ENCODE data around the gene THRA.
"Not testable (repeated sequence)": the region's sequence is repeated elsewhere in the genome, so short reads cannot be mapped to it uniquely, and the experiment has no call there.

THRA gene

GRCh38 chr17:40113110-40113906 is 50.5 kb downstream of the THRA start:
- peak; percentile 67 to 95 (median 88) for DNase-seq

DNA sequence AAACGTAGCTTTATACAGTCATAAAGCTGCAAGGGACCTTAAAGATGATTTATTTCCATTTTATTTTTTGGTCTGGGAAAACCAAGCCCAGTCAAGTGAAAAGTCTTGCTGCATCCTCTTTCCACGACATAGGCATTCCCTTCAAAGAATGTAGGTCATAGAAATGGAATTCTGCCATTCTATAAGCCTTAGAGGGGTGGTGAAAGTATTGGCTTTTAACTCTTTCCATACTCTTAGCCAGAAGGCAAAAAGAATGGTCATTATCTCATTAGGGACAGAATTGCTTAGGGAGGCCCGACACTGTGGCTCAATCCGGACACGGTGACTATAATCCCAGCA is 51.1 kb downstream of the THRA start:
- DNase-seq, result no peak

DNA sequence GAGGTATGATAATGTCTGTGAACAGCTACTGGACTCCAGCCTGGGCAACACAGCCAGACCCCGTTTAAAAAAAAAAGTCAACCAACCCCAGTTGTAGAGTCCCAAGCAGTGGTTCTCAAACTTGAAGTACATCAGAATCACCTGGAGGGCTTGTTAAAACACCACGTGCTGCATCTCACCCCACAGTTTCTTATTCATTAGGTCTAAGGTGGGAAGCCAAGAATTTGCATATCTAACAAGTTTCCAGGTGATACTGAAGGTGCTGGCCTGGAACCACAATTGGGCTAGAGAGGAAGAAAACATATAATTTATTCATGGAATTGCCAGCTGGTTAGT is 52.3 kb downstream of the THRA start:
- no peak for DNase-seq

- peak; percentile 78 to 85 (median 82) for DNase-seq
Measured at GRCh38 chr17:40121181-40122135, 58.7 kb downstream of the THRA start, which contains the start of gene MSL1. Gene MSL1 (plus strand): TSS chr17:40121971. CDS start chr17:40122613, 642 bp downstream.

GRCh38 chr17:40122136-40122998 is 59.6 kb downstream of the THRA start:
- peak in 2 of 5 experiments; percentile 12 to 39 for DNase-seq

GRCh38 chr17:40122999-40123810 is 60.4 kb downstream of the THRA start:
- peak; percentile 27 to 76 (median 46) for DNase-seq

- DNase-seq, result no peak
Measured at GRCh38 chr17:40123811-40124114, 61.0 kb downstream of the THRA start.

GRCh38 chr17:40124279-40125141 is 61.7 kb downstream of the THRA start:
- DNase-seq, result peak in 1 of 5 experiments; percentile 36

DNA sequence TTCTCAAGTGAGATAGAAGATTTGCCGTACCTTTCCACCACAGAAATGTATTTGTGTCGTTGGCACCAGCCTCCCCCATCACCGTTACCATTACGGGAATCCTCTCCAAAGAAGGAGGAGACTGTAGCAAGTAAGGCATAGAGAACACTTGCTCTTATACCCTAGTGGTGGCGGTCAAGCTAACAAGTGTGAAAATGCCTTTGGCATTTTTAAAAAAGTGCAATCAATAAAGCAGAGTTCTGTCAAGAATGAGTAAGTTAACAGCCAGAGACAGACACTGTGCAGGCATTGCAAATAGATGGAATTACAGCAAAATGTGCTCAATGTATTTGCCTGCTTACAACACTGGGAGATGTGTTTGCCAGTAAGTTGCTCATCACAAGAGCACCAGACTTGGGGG is 66.7 kb downstream of the THRA start:
- no peak for DNase-seq

DNA sequence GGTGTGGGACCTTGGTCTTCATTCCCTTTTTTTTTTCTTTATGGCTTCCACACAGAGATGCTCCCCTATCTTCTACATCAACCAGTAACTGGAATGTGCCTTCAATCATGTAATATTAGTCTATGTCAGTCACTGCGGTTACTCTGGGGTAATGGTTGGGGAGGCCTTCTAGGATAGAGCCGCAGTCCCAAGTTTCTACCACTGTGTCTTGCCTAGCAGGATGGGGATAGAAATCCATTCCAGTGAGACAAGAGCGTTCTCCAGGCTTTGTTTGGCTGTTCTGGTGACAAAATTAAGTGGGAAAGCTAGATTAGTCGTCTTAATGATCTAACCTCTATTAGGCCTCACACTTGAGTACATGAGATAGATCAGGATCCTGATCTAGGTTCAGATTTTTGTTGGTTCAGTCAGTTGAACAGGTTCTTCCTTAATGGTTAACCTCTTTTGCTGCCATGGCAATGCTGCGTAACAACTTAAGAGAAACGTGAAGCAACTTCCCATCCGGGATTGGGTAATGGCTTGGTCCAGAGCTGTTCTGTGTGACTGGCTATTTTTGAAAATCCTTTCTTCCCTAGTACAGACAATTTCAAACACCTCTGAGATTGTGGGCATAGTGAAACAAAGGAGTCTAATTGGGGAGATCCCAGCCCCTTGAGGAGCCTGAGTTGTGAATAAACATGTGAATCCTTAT is 67.7 kb downstream of the THRA start:
- DNase-seq, result no peak

- DNase-seq, result no peak
Measured at GRCh38 chr17:40134184-40134583, 71.4 kb downstream of the THRA start.

DNA sequence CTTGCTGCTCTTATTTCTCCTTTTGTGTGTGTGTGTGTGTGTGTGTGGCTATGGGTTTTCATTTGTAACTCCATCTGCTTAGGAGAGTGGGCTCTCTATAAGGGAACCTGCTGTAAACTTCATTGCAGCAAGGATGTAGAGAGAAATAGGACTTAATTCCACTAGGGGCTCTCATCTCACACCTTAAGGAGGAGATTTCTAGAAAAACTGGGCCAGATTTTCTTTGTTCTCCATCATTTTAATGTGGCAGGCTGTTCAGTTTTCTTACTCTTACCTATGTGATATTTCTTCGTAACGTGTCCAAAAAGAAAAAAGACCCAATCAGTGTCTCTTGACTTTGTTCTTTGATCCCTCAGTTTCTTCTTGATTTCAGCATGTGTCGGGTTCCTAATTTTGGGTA is 73.1 kb downstream of the THRA start:
- DNase-seq, result no peak

DNA sequence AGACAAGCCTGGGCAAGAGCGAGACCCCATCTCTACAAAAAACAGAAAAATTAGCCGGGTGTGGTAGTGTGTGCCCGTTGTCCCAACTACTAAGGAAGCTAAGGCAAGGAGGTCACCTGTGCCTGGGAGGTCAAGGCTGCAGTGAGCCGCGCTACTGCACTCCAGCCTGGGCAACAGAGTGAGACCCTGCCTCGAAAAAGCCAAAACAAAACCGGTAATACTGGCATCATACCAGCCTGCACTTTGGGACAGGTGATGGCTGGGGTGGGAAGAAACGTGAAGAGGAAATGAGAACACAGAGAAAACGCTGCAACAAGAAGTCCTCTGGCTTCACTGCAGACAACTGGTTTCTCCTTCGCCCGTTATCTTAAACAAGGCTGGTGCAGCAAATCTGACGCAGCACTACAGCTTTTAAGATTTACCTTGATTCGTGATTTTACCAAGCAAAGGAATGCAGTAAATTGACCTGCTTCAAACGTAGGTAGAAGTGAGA is 76.8 kb downstream of the THRA start:
- DNase-seq, result no peak

- not testable (repeated sequence) for DNase-seq
Measured at GRCh38 chr17:40143166-40143565, 80.4 kb downstream of the THRA start.
